Heart left ventricle (tissue), 16 donors: ENCODE data around the gene SUGCT. TPM values are rescaled to one million over a fixed set of nuclear protein-coding genes. Genes with fewer than 3 reads are reported as not detected.

Source experiments
- ATAC-seq, 4 donors: fragments of 200-7000 bp; cut with Tn5 transposase; one replicate each; pipeline ENCODE4 v1.9.1; 2020 to 2022; ENCODE audit warnings: moderate library complexity in 4 of 4, mild to moderate bottlenecking in 3 of 4, moderate number of reproducible peaks in 1 of 4
- DNase-seq, 5 donors: peaks; one replicate each; pipeline ENCODE4 v3.0.0-alpha.2; 2020
- H3K27ac ChIP-seq, 12 donors: fragments of 200-600 bp; sonication (generic) in 4 of 12; one replicate each; pipeline versions ENCODE4 v1.5.0 to v1.8.0; 2016 to 2022; ENCODE audit warnings: mild to moderate bottlenecking in 2 of 12
- H3K27me3 ChIP-seq, 9 donors: fragments of 200-600 bp; sonication (generic) in 2 of 9; one replicate each; pipeline versions ENCODE4 v1.5.1 to v1.8.0; 2016 to 2022; ENCODE audit warnings: mild to moderate bottlenecking in 3 of 9
- H3K36me3 ChIP-seq, 9 donors: fragments of 200-600 bp; sonication (generic) in 2 of 9; one replicate each; pipeline versions ENCODE4 v1.5.0 to v1.8.0; 2018 to 2022; ENCODE audit warnings: mild to moderate bottlenecking in 2 of 9
- H3K4me1 ChIP-seq, 12 donors: fragments of 200-600 bp; sonication (generic) in 4 of 12; one replicate each; pipeline versions ENCODE4 v1.5.0 to v1.8.0; 2016 to 2022; ENCODE audit warnings: mild to moderate bottlenecking in 3 of 12
- H3K4me3 ChIP-seq, 12 donors: fragments of 200-600 bp; sonication (generic) in 4 of 12; one replicate each; pipeline versions ENCODE4 v1.5.0 to v1.8.0; 2017 to 2022; ENCODE audit warnings: mild to moderate bottlenecking in 9 of 12, moderate library complexity in 4 of 12
- H3K9me3 ChIP-seq, 12 donors: fragments of 200-600 bp; sonication (generic) in 4 of 12; one replicate each; pipeline versions ENCODE4 v1.5.0 to v1.8.0; 2016 to 2022; ENCODE audit warnings: mild to moderate bottlenecking in 1 of 12
- CTCF ChIP-seq, 12 donors: fragments of 200-600 bp; sonication (generic) in 4 of 12; IDR thresholded peaks; one replicate each; pipeline versions ENCODE4 v1.5.0 to v1.8.0; 2018 to 2022; ENCODE audit warnings: antibody characterized with exemption in 12 of 12, mild to moderate bottlenecking in 5 of 12
- POLR2A ChIP-seq, 2 donors: fragments of 450-650 bp; IDR thresholded peaks; one replicate each; pipeline ENCODE4 v1.6.1; 2017; ENCODE audit warnings: antibody characterized with exemption in 2 of 2, mild to moderate bottlenecking in 2 of 2, moderate library complexity in 2 of 2
- WGBS, 4 donors: extraction: QIAGEN DNeasy Blood & Tissue Kit in 2 of 4; methylation state at CpG; one replicate each; pipeline versions ENCODE4 v1.1.5 to v1.1.7; 2013 to 2018; 5-methylcytosine and 5-hydroxymethylcytosine counted together
- intact Hi-C, 10 donors: fragments of 100-400 bp; cut with DNase I; formaldehyde crosslinking; loops; one replicate each; pipeline versions ENCODE4 v1.11.1 to v1.14.2; 2022
- polyA plus RNA-seq, 2 donors: library from polyadenylated mRNA; stranded (reverse); fragments of 200-250 nt; gene quantifications; one replicate each; pipeline ENCODE4 v1.2.3, GENCODE V29; 2013
- total RNA-seq, 9 donors: library from RNA; depleted of rRNA in 2 of 9; stranded (reverse); fragments of >200 nt in 2 of 9; fragmentation: NEBNext Ultra II Directional in 3 of 9; extraction: Animal tissue kit (Norgen Biotek cat#: 25700) in 3 of 9; gene quantifications; one replicate each; pipeline versions ENCODE4 v1.1.0 to v1.2.4, GENCODE V29; 2016 to 2023
- donor health status: ischemic (EF 13 %, LVEDD 7.1; RV severe dilation, severe dysfunction).
- donor health status: healthy with polysubstance abuse.
- donor health status: DM: no; HTN: yes; CAD: no.
- donor health status: DM: no; HTN: no; CAD: no.
- donor health status: ischemic (EF 25% LVEDD 6.9; RV normal size, moderate dysfunction).
- donor health status: ischemic (EF 25% LVEDD 5.7; RV mildly dilated, moderate dysfunction).
- donor health status: healthy.
- donor health status: DM: yes; HTN: yes; CAD: no.
- donor health status: ischemic (EF 35%, LVEDD 5.7; RV mildly dilated, moderate dysfunction).
- donor health status: nonischemic (EF 11% LVEDD 7.7; RV severe dilation, severe dysfunction).
- donor health status: DM: yes; HTN: yes; CAD: no.
- donor health status: PGD.
- donor health status: ischemic (EF 29% LVEDD 5.4; RV normal size, mild dysfunction).
- donor health status: nonischemic (EF 23%, LVEDD 6.1; RV moderate dilation, normal function).

Gene SUGCT
- total and polyA plus RNA-seq, 11 donors = 1.4 to 7.6 (median 4.4) TPM

GRCh38 chr7:40876601-40877000, 741.8 kb downstream of the SUGCT start:
- no peak for ATAC-seq
- TF ChIP-seq CTCF (IDR thresholded peaks at IDR 0.05) (no peak), POLR2A (IDR thresholded peaks at IDR 0.05) (no peak)
- Histone ChIP-seq H3K27me3 (no peaks in the 10 kb centered on the region), H3K4me1 (no peaks in the 10 kb centered on the region), H3K9me3 (no peaks in the 10 kb centered on the region), H3K27ac (no peak overlapping the region), H3K36me3 (no peaks in the 10 kb centered on the region), H3K4me3 (no peak overlapping the region)
- DNase-seq = no peak
- 78 to 86% (median 81%) methylated on average over 3 of the region's 3 CpGs for WGBS, 4 donors
- intact Hi-C loops = no loop called here

DNA sequence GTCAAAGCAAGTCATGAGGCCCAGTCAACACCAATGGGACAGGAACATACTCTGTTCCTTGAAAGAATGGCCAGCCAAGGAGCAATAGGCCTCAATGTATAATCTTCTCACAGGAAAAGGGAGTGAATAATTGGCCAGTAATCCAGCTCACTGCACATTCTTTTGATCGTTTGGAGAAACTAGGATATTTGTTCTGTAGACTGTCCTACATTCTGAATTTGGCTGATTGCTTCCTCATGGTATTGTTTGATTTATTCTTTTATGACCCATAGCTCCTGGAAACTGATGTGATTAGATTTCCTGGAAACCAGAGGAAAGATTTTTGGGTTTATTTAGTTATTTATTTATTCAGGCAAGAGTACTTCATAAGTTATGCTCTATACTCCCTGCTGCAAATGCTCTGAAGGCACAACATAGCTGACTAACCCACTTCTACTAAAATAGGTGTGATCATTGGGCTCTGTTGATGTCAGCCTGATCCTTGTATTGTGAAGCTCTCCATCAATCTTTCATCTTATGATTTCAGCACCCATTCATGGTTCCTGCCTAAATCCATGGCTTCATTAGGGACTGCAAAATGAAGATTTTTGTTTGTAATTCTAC, 745.2 kb downstream of the SUGCT start:
- TF ChIP-seq CTCF (IDR thresholded peaks at IDR 0.05) (no peak), POLR2A (IDR thresholded peaks at IDR 0.05) (no peak)
- H3K9me3 ChIP-seq = no peaks in the 10 kb centered on the region
- no peak for DNase-seq
- no peaks in the 10 kb centered on the region for H3K4me1 ChIP-seq
- ATAC-seq = no peak
- H3K27ac ChIP-seq = no peak overlapping the region
- H3K4me3 ChIP-seq = no peak overlapping the region
- H3K27me3 ChIP-seq = no peaks in the 10 kb centered on the region
- no peaks in the 10 kb centered on the region for H3K36me3 ChIP-seq
- intact Hi-C loops = no loop called here
- WGBS, 4 donors = 33 to 61% (median 44%) methylated on average over 1 of the region's 1 CpG

GRCh38 chr7:40880581-40880980, 745.8 kb downstream of the SUGCT start:
- no peaks in the 10 kb centered on the region for H3K9me3 ChIP-seq
- no peak overlapping the region for H3K27ac ChIP-seq
- H3K4me1 ChIP-seq = no peaks in the 10 kb centered on the region
- H3K36me3 ChIP-seq = no peaks in the 10 kb centered on the region
- 0 to 53% (median 50%) methylated on average over 1 of the region's 1 CpG for whole genome bisulfite sequencing, 4 donors
- no peak for TF ChIP-seq POLR2A (IDR thresholded peaks at IDR 0.05)
- no peak for TF ChIP-seq CTCF (IDR thresholded peaks at IDR 0.05)
- no peaks in the 10 kb centered on the region for H3K27me3 ChIP-seq
- intact Hi-C loops = no loop called here
- no peak for DNase-seq
- no peak for ATAC-seq
- no peak overlapping the region for H3K4me3 ChIP-seq

DNA sequence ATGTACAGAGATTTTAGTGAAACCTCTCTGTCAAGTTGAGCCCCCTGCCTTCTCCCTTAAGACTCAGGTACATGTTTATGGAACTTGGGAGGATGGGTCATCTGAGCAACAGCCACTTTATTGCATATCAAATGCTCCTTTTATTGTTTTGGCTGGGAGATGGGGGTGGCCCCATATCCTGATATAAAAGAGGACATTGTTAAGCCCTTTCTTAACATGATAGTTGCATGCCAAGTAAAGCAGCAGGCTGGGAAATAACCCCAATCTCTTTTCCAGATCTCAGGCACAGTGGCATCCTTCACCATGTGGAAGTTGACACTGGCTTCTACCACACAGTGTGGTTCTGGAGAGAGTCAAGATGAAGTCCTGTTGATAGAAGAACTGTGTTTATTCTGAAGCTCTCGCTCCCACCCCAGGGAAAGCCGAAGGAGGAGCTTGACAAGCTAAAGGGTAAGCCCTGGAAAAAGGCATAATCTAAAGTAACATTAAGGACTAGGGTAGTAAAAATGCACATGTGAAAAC, 746.7 kb downstream of the SUGCT start:
- no peaks in the 10 kb centered on the region for H3K36me3 ChIP-seq
- H3K27me3 ChIP-seq = no peaks in the 10 kb centered on the region
- 82 to 94% (median 89%) methylated on average over 2 of the region's 2 CpGs for WGBS, 4 donors
- no peaks in the 10 kb centered on the region for H3K4me1 ChIP-seq
- DNase-seq (no peak), ATAC-seq (no peak)
- no peak overlapping the region for H3K27ac ChIP-seq
- H3K4me3 ChIP-seq = no peak overlapping the region
- TF ChIP-seq POLR2A (IDR thresholded peaks at IDR 0.05) (no peak), CTCF (IDR thresholded peaks at IDR 0.05) (no peak)
- intact Hi-C loops = no loop called here
- no peaks in the 10 kb centered on the region for H3K9me3 ChIP-seq
